Gastroesophageal sphincter (tissue), 3 donors: Measurements from ENCODE around the gene CGGBP1.

Experiments used
- POLR2A ChIP-seq, 2 donors: fragments of 450-650 bp; IDR thresholded peaks; one replicate each; pipeline ENCODE4 v1.6.1; 2017; ENCODE audit warnings: antibody characterized with exemption in 2 of 2, mild to moderate bottlenecking in 2 of 2, moderate library complexity in 1 of 2
- TF ChIP-seq, protein P1 (sequence below), 4 experiments: fragments of 200-600 bp in 2 of 4; fragments of 450-650 bp in 2 of 4; sonication (generic) in 1 of 4; IDR thresholded peaks; one replicate each; pipeline ENCODE4 v1.5.1; 2017 to 2019; ENCODE audit warnings: antibody characterized with exemption in 4 of 4, mild to moderate bottlenecking in 2 of 4, moderate library complexity in 2 of 4

GRCh38 chr3:88075497-88075896 is 16.7 kb upstream of the CGGBP1 start:
- TF ChIP-seq, protein P1, sequence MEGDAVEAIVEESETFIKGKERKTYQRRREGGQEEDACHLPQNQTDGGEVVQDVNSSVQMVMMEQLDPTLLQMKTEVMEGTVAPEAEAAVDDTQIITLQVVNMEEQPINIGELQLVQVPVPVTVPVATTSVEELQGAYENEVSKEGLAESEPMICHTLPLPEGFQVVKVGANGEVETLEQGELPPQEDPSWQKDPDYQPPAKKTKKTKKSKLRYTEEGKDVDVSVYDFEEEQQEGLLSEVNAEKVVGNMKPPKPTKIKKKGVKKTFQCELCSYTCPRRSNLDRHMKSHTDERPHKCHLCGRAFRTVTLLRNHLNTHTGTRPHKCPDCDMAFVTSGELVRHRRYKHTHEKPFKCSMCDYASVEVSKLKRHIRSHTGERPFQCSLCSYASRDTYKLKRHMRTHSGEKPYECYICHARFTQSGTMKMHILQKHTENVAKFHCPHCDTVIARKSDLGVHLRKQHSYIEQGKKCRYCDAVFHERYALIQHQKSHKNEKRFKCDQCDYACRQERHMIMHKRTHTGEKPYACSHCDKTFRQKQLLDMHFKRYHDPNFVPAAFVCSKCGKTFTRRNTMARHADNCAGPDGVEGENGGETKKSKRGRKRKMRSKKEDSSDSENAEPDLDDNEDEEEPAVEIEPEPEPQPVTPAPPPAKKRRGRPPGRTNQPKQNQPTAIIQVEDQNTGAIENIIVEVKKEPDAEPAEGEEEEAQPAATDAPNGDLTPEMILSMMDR (IDR thresholded peaks at IDR 0.05) = no peak
- TF ChIP-seq POLR2A (IDR thresholded peaks at IDR 0.05) = no peak
